ENCODE results near the gene XPOT.

- TF ChIP-seq NFIC (IDR thresholded peaks at IDR 0.05): no peak
- no peak for TF ChIP-seq YY1 (IDR thresholded peaks at IDR 0.05; ENCODE audit: low read depth)
- no peak for TF ChIP-seq EP300 (IDR thresholded peaks at IDR 0.05; ENCODE audit: borderline replicate concordance)
- TF ChIP-seq CEBPB (IDR thresholded peaks at IDR 0.05): no peak
- TF ChIP-seq, protein P1, sequence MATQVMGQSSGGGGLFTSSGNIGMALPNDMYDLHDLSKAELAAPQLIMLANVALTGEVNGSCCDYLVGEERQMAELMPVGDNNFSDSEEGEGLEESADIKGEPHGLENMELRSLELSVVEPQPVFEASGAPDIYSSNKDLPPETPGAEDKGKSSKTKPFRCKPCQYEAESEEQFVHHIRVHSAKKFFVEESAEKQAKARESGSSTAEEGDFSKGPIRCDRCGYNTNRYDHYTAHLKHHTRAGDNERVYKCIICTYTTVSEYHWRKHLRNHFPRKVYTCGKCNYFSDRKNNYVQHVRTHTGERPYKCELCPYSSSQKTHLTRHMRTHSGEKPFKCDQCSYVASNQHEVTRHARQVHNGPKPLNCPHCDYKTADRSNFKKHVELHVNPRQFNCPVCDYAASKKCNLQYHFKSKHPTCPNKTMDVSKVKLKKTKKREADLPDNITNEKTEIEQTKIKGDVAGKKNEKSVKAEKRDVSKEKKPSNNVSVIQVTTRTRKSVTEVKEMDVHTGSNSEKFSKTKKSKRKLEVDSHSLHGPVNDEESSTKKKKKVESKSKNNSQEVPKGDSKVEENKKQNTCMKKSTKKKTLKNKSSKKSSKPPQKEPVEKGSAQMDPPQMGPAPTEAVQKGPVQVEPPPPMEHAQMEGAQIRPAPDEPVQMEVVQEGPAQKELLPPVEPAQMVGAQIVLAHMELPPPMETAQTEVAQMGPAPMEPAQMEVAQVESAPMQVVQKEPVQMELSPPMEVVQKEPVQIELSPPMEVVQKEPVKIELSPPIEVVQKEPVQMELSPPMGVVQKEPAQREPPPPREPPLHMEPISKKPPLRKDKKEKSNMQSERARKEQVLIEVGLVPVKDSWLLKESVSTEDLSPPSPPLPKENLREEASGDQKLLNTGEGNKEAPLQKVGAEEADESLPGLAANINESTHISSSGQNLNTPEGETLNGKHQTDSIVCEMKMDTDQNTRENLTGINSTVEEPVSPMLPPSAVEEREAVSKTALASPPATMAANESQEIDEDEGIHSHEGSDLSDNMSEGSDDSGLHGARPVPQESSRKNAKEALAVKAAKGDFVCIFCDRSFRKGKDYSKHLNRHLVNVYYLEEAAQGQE (IDR thresholded peaks at IDR 0.05; ENCODE audit: low read depth): no peak
- TF ChIP-seq ZBTB7A (IDR thresholded peaks at IDR 0.05; ENCODE audit: low read depth): no peak
- TF ChIP-seq, protein P2, sequence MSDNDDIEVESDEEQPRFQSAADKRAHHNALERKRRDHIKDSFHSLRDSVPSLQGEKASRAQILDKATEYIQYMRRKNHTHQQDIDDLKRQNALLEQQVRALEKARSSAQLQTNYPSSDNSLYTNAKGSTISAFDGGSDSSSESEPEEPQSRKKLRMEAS (IDR thresholded peaks at IDR 0.05): no peak; the same call in 1 of the 2 replicates
- TF ChIP-seq, protein P3, sequence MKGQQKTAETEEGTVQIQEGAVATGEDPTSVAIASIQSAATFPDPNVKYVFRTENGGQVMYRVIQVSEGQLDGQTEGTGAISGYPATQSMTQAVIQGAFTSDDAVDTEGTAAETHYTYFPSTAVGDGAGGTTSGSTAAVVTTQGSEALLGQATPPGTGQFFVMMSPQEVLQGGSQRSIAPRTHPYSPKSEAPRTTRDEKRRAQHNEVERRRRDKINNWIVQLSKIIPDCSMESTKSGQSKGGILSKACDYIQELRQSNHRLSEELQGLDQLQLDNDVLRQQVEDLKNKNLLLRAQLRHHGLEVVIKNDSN (IDR thresholded peaks at IDR 0.05): no peak
- no peak for TF ChIP-seq RAD21 (IDR thresholded peaks at IDR 0.05; ENCODE audit: low read depth)
- TF ChIP-seq TAF1 (IDR thresholded peaks at IDR 0.05; ENCODE audit: low read depth): no peak
- TF ChIP-seq EGR1 (IDR thresholded peaks at IDR 0.05): no peak
- no peak for TF ChIP-seq CREB1 (IDR thresholded peaks at IDR 0.05; ENCODE audit: low read depth)
Observed at GRCh38 chr12:64390275-64390851, 13.8 kb upstream of the XPOT start, which contains the start of gene C12orf56.

All from Ishikawa (cell line).